Sigmoid colon (tissue), 4 donors: ENCODE measurements around the gene UNC13C.

ENCODE experiments used
- EP300 ChIP-seq, 4 donors: sonication (generic); formaldehyde crosslinking; IDR thresholded peaks; one replicate each; pipeline ENCODE4 v1.6.1; 2017; ENCODE audit warnings: antibody characterized with exemption in 4 of 4
- POLR2A ChIP-seq, 2 donors: fragments of 450-650 bp; IDR thresholded peaks; one replicate each; pipeline ENCODE4 v1.6.1; 2016; ENCODE audit warnings: antibody characterized with exemption in 2 of 2, mild to moderate bottlenecking in 2 of 2, moderate library complexity in 2 of 2
- TF ChIP-seq, protein P1 (sequence below), 4 experiments: fragments of 450-650 bp in 3 of 4; fragments of 200-600 bp in 1 of 4; IDR thresholded peaks; one replicate each; pipeline ENCODE4 v1.5.1; 2016 to 2019; ENCODE audit warnings: antibody characterized with exemption in 4 of 4, mild to moderate bottlenecking in 3 of 4, moderate library complexity in 2 of 4

DNA sequence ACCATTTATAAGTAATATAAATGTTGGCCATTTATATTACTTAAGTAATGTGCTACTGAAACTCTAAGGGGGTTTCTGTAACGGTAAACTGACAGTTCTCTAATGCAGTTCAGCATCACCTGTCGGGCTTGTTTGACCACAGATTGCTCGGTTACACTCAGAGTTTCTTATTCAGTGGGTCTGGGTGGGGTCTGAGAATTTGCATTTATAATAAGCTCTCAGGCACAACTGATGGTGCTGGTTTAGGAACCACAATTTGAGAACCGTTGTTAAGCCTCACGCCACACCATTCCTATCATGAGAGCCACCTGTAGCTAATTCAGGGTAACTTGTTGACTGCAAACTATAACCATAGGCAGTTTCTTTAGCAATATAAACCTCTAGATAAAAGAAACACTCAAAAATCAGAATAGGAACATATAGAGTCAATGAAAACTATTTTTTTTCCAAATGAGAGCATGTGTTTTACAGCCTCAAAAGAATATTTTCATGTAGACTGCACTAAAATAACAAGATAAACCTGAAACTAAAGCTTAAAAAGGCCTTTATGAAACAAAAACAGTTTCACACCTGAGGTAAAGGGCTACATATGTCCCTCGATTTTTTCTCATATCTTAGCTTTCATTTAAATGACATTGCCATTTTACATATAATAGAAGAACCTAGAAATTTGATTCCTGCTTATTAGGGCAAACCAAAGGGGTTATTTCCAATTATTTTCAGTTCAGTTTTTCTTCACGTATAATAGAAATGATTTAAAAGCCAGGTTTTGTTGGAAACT, 604.8 kb downstream of the UNC13C start:
- no peak for TF ChIP-seq POLR2A (IDR thresholded peaks at IDR 0.05)
- TF ChIP-seq, protein P1, sequence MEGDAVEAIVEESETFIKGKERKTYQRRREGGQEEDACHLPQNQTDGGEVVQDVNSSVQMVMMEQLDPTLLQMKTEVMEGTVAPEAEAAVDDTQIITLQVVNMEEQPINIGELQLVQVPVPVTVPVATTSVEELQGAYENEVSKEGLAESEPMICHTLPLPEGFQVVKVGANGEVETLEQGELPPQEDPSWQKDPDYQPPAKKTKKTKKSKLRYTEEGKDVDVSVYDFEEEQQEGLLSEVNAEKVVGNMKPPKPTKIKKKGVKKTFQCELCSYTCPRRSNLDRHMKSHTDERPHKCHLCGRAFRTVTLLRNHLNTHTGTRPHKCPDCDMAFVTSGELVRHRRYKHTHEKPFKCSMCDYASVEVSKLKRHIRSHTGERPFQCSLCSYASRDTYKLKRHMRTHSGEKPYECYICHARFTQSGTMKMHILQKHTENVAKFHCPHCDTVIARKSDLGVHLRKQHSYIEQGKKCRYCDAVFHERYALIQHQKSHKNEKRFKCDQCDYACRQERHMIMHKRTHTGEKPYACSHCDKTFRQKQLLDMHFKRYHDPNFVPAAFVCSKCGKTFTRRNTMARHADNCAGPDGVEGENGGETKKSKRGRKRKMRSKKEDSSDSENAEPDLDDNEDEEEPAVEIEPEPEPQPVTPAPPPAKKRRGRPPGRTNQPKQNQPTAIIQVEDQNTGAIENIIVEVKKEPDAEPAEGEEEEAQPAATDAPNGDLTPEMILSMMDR (IDR thresholded peaks at IDR 0.05) = no peak
- TF ChIP-seq EP300 (IDR thresholded peaks at IDR 0.05) = no peak
